ENCODE data around the gene C19orf12.
"Not testable (repeated sequence)": the region's sequence is repeated elsewhere in the genome, so short reads cannot be mapped to it uniquely, and the experiment has no call there.

Gene C19orf12

GRCh38 chr19:29727906-29728305, 12.8 kb upstream of the C19orf12 start:
- no peak for DNase-seq

- no peak for DNase-seq
Observed at GRCh38 chr19:29724746-29725145, 9.7 kb upstream of the C19orf12 start.

GRCh38 chr19:29724102-29724641, 9.1 kb upstream of the C19orf12 start:
- peak in 1 of 4 experiments; percentile 15 for DNase-seq

GRCh38 chr19:29717051-29717450, 2.0 kb upstream of the C19orf12 start:
- no peak for DNase-seq

GRCh38 chr19:29715701-29716581, 880 bp upstream of the C19orf12 start:
- DNase-seq = no peak

- DNase-seq = peak in 3 of 4 experiments; percentile 22 to 55 (median 50)
Observed at GRCh38 chr19:29714371-29714952, 599 bp downstream of the C19orf12 start.

GRCh38 chr19:29712744-29713516, 2.1 kb downstream of the C19orf12 start:
- no peak for DNase-seq

- DNase-seq = no peak
Observed at GRCh38 chr19:29711584-29712132, 3.4 kb downstream of the C19orf12 start.

GRCh38 chr19:29709440-29709798, 5.6 kb downstream of the C19orf12 start:
- not testable (repeated sequence) for DNase-seq

- no peak for DNase-seq
Observed at GRCh38 chr19:29708554-29709439, 6.3 kb downstream of the C19orf12 start.

- no peak for DNase-seq
Observed at GRCh38 chr19:29706635-29707034, 8.4 kb downstream of the C19orf12 start.

GRCh38 chr19:29705706-29706105, 9.4 kb downstream of the C19orf12 start:
- DNase-seq = no peak

- no peak for DNase-seq
Observed at GRCh38 chr19:29704562-29705558, 10.2 kb downstream of the C19orf12 start.

- no peak for DNase-seq
Observed at GRCh38 chr19:29702963-29703320, 12.1 kb downstream of the C19orf12 start.

- DNase-seq = no peak
Observed at GRCh38 chr19:29702161-29702962, 12.7 kb downstream of the C19orf12 start.

GRCh38 chr19:29700498-29700897, 14.6 kb downstream of the C19orf12 start:
- no peak for DNase-seq

GRCh38 chr19:29699861-29700260, 15.2 kb downstream of the C19orf12 start:
- DNase-seq = no peak

- DNase-seq = no peak
Observed at GRCh38 chr19:29697523-29698261, 17.4 kb downstream of the C19orf12 start.

- DNase-seq = no peak
Observed at GRCh38 chr19:29696565-29696846, 18.6 kb downstream of the C19orf12 start.
